Ovary (tissue), 3 donors: Measurements from ENCODE around the gene TENM3.

ENCODE experiments used
- CTCF ChIP-seq, 3 donors: fragments of 450-650 bp in 2 of 3; fragments of 200-600 bp in 1 of 3; IDR thresholded peaks; one replicate each; pipeline versions ENCODE4 v1.5.1 to v1.8.0; 2016 to 2022; ENCODE audit warnings: antibody characterized with exemption in 3 of 3, mild to moderate bottlenecking in 1 of 3
- POLR2A ChIP-seq: fragments of 450-650 bp; IDR thresholded peaks from one replicate; pipeline ENCODE4 v1.6.1; 2017; ENCODE audit warnings: antibody characterized with exemption, mild to moderate bottlenecking, moderate library complexity
- donor health status: DM: no; HTN: no; CAD: no.

GRCh38 chr4:182553653-182554052, 310.5 kb downstream of the TENM3 start:
- TF ChIP-seq POLR2A, result no peak
- no peak for TF ChIP-seq CTCF (IDR thresholded peaks at IDR 0.05)
